ENCODE measurements around the gene SCT.

Gene SCT

DNA sequence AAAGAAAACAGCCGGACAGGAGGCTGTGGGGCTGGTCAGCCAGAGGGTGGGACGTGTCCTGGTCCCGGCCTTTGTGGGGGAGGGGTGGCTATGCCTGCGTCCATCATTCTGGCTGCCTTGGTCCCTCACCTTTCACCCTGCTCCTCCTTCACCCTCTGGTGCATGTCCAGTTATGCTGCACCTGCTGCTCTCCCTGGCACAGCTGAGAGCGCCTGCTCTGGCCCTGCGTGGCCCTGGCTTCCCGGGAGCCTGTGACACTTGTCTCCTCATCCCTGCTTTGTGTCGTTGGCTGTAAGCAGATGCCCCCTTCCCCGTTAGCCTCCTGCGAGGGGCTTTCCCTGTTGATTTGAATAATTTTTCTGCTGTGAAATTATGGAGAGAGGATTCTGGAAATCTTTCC is 34.1 kb downstream of the SCT start:
- Histone ChIP-seq H3K27ac (ENCODE audit: low read depth, low read length, severe bottlenecking) (no peak overlapping the region), H3K4me3 (ENCODE audit: extremely low read depth, insufficient read depth, low read length, poor library complexity, severe bottlenecking) (no peak overlapping the region), H3K9me3 (ENCODE audit: control insufficient read depth, low read length) (no peaks in the 10 kb centered on the region), H3K36me3 (ENCODE audit: control insufficient read depth, insufficient read depth, low read length) (peaks cover 93% of the 10 kb centered on the region), H3K4me1 (ENCODE audit: control insufficient read depth, insufficient read depth, low read length, poor library complexity, severe bottlenecking) (peaks cover 3% of the 10 kb centered on the region)
- WGBS, 2 experiments (ENCODE audit: insufficient coverage in 2 of 2): 89 to 90% methylated on average over 5 to 7 of the region's 10 CpGs

GRCh38 chr11:592501-592900 is 34.5 kb downstream of the SCT start:
- H3K4me1 ChIP-seq (ENCODE audit: control insufficient read depth, insufficient read depth, low read length, poor library complexity, severe bottlenecking): peaks cover 7% of the 10 kb centered on the region
- peaks cover 94% of the 10 kb centered on the region for H3K36me3 ChIP-seq (ENCODE audit: control insufficient read depth, insufficient read depth, low read length)
- H3K27ac ChIP-seq (ENCODE audit: low read depth, low read length, severe bottlenecking): no peak overlapping the region
- H3K4me3 ChIP-seq (ENCODE audit: extremely low read depth, insufficient read depth, low read length, poor library complexity, severe bottlenecking): no peak overlapping the region
- WGBS, 2 experiments (ENCODE audit: insufficient coverage in 2 of 2): 95 to 100% methylated on average over 19 to 22 of the region's 22 CpGs
- no peaks in the 10 kb centered on the region for H3K9me3 ChIP-seq (ENCODE audit: control insufficient read depth, low read length)

GRCh38 chr11:590997-591396 is 36.0 kb downstream of the SCT start:
- Histone ChIP-seq H3K36me3 (ENCODE audit: control insufficient read depth, insufficient read depth, low read length) (peaks cover 95% of the 10 kb centered on the region), H3K27ac (ENCODE audit: low read depth, low read length, severe bottlenecking) (no peak overlapping the region)
- WGBS, 2 experiments (ENCODE audit: insufficient coverage in 2 of 2): 89 to 93% methylated on average over 8 to 11 of the region's 11 CpGs

GRCh38 chr11:589798-590197 is 37.2 kb downstream of the SCT start:
- H3K27ac ChIP-seq (ENCODE audit: low read depth, low read length, severe bottlenecking): no peak overlapping the region
- no peaks in the 10 kb centered on the region for H3K9me3 ChIP-seq (ENCODE audit: control insufficient read depth, low read length)
- WGBS, 2 experiments (ENCODE audit: insufficient coverage in 2 of 2): 96% methylated on average over 26 of the region's 26 CpGs
- H3K4me1 ChIP-seq (ENCODE audit: control insufficient read depth, insufficient read depth, low read length, poor library complexity, severe bottlenecking): peaks cover 13% of the 10 kb centered on the region
- H3K36me3 ChIP-seq (ENCODE audit: control insufficient read depth, insufficient read depth, low read length): peaks cover 89% of the 10 kb centered on the region
- H3K4me3 ChIP-seq (ENCODE audit: extremely low read depth, insufficient read depth, low read length, poor library complexity, severe bottlenecking): no peak overlapping the region

More at GRCh38 chr11:590997-591396, 36.0 kb downstream of the SCT start:
- Histone ChIP-seq H3K4me3 (ENCODE audit: extremely low read depth, insufficient read depth, low read length, poor library complexity, severe bottlenecking) (no peak overlapping the region), H3K9me3 (ENCODE audit: control insufficient read depth, low read length) (no peaks in the 10 kb centered on the region), H3K4me1 (ENCODE audit: control insufficient read depth, insufficient read depth, low read length, poor library complexity, severe bottlenecking) (peaks cover 13% of the 10 kb centered on the region)

- Histone ChIP-seq H3K27ac (ENCODE audit: low read depth, low read length, severe bottlenecking) (peak overlapping the region; percentile 69), H3K4me1 (ENCODE audit: control insufficient read depth, insufficient read depth, low read length, poor library complexity, severe bottlenecking) (peaks cover 13% of the 10 kb centered on the region), H3K4me3 (ENCODE audit: extremely low read depth, insufficient read depth, low read length, poor library complexity, severe bottlenecking) (no peak overlapping the region), H3K36me3 (ENCODE audit: control insufficient read depth, insufficient read depth, low read length) (peaks cover 85% of the 10 kb centered on the region), H3K9me3 (ENCODE audit: control insufficient read depth, low read length) (no peaks in the 10 kb centered on the region)
- WGBS, 2 experiments (ENCODE audit: insufficient coverage in 2 of 2): 82 to 88% methylated on average over 3 to 6 of the region's 6 CpGs
Observed at GRCh38 chr11:587978-588380, 39.0 kb downstream of the SCT start.

DNA sequence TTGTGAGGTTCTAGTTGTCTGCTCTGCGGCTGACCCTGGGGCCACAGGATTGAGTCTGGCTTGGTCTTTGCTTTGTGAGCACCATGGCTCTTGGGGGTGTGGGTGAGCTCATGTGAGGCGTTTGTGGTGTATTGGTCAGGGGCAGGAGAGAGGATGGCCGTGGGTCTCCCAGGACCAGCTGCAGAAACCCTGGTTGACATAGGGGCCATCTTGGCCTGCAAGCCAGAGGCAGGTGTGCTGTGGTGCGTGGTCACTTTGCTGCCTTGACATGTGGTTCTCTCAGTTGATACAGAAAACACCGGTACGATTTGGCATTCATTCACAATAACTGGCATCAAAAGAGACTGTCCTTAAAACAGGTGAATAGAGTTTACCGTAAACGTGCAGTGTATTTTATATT is 39.4 kb downstream of the SCT start:
- H3K4me3 ChIP-seq (ENCODE audit: extremely low read depth, insufficient read depth, low read length, poor library complexity, severe bottlenecking): no peak overlapping the region
- peak overlapping the region; percentile 69 for H3K27ac ChIP-seq (ENCODE audit: low read depth, low read length, severe bottlenecking)
- peaks cover 13% of the 10 kb centered on the region for H3K4me1 ChIP-seq (ENCODE audit: control insufficient read depth, insufficient read depth, low read length, poor library complexity, severe bottlenecking)
- WGBS, 2 experiments (ENCODE audit: insufficient coverage in 2 of 2): 91 to 98% methylated on average over 5 to 8 of the region's 8 CpGs
- H3K9me3 ChIP-seq (ENCODE audit: control insufficient read depth, low read length): no peaks in the 10 kb centered on the region
- H3K36me3 ChIP-seq (ENCODE audit: control insufficient read depth, insufficient read depth, low read length): peaks cover 85% of the 10 kb centered on the region

DNA sequence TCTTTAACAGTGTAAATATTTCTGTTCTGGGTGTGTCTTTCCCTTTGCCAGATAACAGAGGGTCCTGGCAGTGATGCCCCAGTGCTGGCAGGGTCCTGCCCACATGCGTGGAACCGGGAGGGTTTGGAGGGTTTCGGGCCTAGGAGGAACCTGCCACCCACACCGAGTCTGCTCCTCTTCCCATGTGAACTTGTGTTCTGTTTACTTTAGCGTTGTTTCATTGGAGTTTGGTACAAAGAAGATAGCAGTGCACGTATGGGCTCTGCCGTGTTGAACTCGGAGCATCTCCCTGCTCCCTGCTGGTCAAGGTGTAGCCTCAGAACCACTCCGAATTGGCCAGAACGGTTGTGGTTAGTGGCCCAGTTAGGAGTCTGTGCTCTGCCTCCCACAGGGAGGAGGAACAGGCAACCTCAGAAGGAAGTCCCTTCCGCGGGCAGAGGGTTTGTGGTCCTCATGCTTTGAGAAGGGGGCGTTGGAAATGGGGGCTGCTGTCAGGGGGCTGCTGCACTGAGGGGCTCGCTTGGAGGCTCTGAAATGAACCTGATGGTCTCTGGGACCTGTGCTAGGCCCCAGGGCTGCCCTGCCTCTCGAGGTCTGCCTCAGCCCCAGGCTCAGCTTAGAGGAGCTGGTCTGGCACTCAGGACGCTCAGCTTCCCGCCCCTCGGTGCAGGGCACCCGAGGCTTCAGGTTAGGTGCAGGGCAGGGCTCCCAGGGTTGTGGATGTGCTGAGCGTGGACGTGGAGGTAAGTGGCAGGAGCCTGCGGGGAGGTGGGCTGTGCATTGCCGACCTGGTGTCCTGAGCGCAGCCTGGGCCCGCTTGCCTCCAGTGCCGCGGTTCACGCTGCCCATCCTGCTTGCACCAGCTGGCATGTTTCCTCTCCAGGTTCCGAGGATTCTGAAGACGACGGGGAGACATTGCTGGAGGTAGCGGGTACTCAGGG is 40.3 kb downstream of the SCT start:
- WGBS, 2 experiments (ENCODE audit: insufficient coverage in 2 of 2): 96 to 98% methylated on average over 24 to 31 of the region's 32 CpGs
- Histone ChIP-seq H3K27ac (ENCODE audit: low read depth, low read length, severe bottlenecking) (no peak overlapping the region), H3K9me3 (ENCODE audit: control insufficient read depth, low read length) (no peaks in the 10 kb centered on the region), H3K4me1 (ENCODE audit: control insufficient read depth, insufficient read depth, low read length, poor library complexity, severe bottlenecking) (peaks cover 13% of the 10 kb centered on the region), H3K36me3 (ENCODE audit: control insufficient read depth, insufficient read depth, low read length) (peaks cover 87% of the 10 kb centered on the region), H3K4me3 (ENCODE audit: extremely low read depth, insufficient read depth, low read length, poor library complexity, severe bottlenecking) (no peak overlapping the region)

DNA sequence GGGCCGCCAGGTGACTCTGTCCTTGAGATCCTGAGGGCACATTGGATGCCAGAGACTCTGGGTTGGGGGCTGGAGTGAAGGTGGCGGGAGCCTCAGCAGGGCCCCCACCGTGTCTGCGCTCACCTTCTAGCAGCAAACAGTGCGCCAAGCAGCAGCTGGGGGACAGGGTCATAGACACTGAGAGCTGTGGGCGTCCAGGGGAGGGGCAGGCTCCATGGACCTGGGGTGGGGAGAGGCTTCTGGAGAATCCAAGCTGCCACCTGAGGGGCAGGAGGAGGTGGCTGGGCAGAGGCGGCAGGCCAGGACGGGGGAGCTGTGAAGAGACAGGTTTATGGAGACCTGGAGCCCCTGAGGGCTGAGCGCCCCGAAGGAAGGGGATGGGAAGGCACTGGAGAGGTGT is 42.7 kb downstream of the SCT start:
- Histone ChIP-seq H3K9me3 (ENCODE audit: control insufficient read depth, low read length) (no peaks in the 10 kb centered on the region), H3K4me3 (ENCODE audit: extremely low read depth, insufficient read depth, low read length, poor library complexity, severe bottlenecking) (no peak overlapping the region), H3K27ac (ENCODE audit: low read depth, low read length, severe bottlenecking) (no peak overlapping the region), H3K36me3 (ENCODE audit: control insufficient read depth, insufficient read depth, low read length) (peaks cover 75% of the 10 kb centered on the region), H3K4me1 (ENCODE audit: control insufficient read depth, insufficient read depth, low read length, poor library complexity, severe bottlenecking) (peaks cover 20% of the 10 kb centered on the region)
- WGBS, 2 experiments (ENCODE audit: insufficient coverage in 2 of 2): 96 to 97% methylated on average over 7 to 8 of the region's 10 CpGs

DNA sequence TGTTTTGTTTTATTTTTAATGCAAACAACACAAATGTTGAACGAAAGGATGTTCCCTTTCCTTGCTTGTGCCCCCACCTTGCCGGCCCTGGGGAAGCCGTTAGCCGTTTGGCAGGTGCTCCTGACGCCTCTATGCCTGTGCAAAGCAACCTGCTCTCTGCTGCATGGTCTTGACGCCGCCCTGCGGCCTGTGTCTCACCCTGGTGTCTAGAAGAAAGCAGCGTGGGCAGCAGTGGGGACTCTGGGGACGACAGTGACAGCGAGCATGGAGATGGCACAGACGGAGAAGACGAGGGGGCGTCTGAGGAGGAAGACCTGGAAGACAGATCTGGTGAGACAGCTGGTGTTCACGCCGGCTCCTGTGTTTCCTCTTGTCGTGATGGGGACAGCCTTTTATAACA is 45.2 kb downstream of the SCT start:
- Histone ChIP-seq H3K36me3 (ENCODE audit: control insufficient read depth, insufficient read depth, low read length) (peaks cover 64% of the 10 kb centered on the region), H3K9me3 (ENCODE audit: control insufficient read depth, low read length) (no peaks in the 10 kb centered on the region), H3K4me1 (ENCODE audit: control insufficient read depth, insufficient read depth, low read length, poor library complexity, severe bottlenecking) (peaks cover 26% of the 10 kb centered on the region), H3K27ac (ENCODE audit: low read depth, low read length, severe bottlenecking) (no peak overlapping the region), H3K4me3 (ENCODE audit: extremely low read depth, insufficient read depth, low read length, poor library complexity, severe bottlenecking) (no peak overlapping the region)
- WGBS, 2 experiments (ENCODE audit: insufficient coverage in 2 of 2): 94 to 96% methylated on average over 16 to 17 of the region's 17 CpGs

DNA sequence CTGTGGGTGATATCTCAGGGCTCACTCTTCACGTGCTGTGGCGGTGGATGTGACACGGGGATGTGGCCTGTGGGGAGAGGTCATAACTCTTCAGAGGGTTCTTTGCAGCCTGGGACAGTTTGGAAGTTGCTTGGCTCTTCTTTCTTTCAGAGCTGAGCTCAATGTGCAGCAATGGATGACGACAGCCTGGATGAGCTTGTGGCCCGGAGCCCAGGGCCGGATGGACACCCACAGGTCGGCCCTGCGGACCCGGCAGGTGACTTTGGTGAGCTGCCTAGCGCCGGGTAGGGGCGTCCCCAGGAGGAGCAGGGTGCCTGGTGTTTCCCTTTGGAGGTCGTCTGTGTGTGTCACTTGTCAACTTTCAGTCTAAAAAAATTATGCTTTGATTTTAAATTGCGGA is 45.6 kb downstream of the SCT start:
- Histone ChIP-seq H3K4me1 (ENCODE audit: control insufficient read depth, insufficient read depth, low read length, poor library complexity, severe bottlenecking) (peaks cover 26% of the 10 kb centered on the region), H3K36me3 (ENCODE audit: control insufficient read depth, insufficient read depth, low read length) (peaks cover 60% of the 10 kb centered on the region), H3K4me3 (ENCODE audit: extremely low read depth, insufficient read depth, low read length, poor library complexity, severe bottlenecking) (no peak overlapping the region), H3K9me3 (ENCODE audit: control insufficient read depth, low read length) (no peaks in the 10 kb centered on the region), H3K27ac (ENCODE audit: low read depth, low read length, severe bottlenecking) (no peak overlapping the region)
- WGBS, 2 experiments (ENCODE audit: insufficient coverage in 2 of 2): 96% methylated on average over 14 of the region's 14 CpGs
